Stimulated activated CD4-positive, alpha-beta T cell treated with anti-CD3 and anti-CD28 coated beads, Interleukin-12 subunit alpha, Interleukin-12 subunit beta, amount 100 ng/mL, for 24 hours (primary cell): ENCODE results near the gene NOD1.
"Not testable (repeated sequence)": the region's sequence is repeated elsewhere in the genome, so short reads cannot be mapped to it uniquely, and the experiment has no call there.

ENCODE experiments used
- DNase-seq, 2 experiments: peaks; one replicate each; pipeline ENCODE4 v3.0.0-alpha.2; 2020; ENCODE audit warnings: low read depth in 2 of 2

Gene NOD1

GRCh38 chr7:30503274-30504212 lies 25.0 kb upstream of the NOD1 start:
- DNase-seq = no peak

DNA sequence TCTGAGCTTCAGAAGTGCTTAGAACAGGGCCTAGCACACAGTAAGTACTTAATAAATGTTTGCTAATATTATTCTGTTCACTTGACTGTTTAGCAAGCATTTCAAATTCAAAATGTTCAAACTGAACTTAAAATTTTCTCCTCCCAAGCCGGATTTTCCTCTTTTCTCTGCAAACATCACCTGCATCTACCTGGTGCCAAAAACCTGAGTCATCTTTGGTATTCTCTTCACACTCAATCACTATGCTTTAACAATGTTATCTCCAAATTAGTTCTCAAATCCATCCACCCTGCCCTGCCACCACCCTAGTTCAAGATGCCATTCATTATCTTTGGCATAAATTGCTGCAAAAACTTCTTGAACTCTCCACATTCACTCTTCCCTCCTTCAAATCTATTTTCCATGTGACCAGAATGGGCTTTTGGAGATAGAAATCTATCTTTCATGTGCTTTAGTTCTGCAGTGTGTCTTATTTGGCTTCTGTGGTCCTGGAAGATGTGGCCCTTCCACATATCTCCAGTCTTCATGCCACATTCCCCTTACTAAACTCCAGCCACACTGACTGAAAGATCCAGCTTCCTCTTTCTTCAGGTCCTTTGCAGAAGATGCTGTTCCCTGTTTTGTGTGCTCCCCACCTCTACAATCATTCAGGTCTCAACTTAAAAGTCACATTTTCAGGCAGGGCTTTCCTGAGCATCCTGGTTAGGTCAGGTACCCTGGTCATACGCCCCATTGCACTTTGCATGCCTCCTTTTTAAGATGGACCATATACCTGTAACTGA lies 24.1 kb upstream of the NOD1 start:
- DNase-seq = no peak

DNA sequence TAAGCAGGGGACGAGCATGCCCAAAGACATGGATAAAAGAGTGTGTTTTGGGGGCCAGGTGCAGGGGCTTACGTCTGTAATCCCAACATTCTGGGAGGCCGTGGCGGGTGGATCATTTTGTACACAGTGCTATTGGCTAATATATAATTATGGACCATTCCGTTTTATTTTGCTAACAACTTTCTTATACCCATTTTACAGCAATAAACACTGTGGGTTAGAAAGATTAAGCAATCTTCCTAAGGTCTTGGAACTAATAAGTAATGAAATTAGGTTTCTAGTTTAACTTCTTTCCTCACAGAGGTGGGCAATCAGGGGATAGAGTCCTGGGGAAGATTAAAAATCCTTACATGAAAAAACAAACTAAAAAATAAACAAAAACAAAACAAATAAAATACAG lies 22.7 kb upstream of the NOD1 start:
- no peak for DNase-seq

- DNase-seq = no peak
Observed at GRCh38 chr7:30493228-30493627, 14.6 kb upstream of the NOD1 start.

DNA sequence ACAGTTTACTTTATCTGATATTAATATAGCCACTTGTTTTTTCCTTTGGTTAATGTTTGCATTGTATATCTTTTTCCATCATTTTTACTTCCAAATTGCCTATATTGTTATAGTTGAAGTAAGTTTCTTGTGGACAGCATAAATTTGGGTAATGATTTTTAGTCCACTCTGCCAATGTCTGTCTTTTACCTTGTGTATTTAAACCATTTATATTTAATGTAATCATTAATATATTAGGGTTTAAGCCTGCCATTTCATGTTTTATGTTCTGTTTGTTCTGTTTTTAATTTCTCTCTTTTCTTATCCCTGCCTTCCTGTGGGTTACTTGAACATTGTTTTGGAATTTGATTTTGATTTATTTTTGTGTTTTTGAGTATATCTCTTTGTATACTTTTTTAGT lies 12.8 kb upstream of the NOD1 start:
- DNase-seq = no peak

DNA sequence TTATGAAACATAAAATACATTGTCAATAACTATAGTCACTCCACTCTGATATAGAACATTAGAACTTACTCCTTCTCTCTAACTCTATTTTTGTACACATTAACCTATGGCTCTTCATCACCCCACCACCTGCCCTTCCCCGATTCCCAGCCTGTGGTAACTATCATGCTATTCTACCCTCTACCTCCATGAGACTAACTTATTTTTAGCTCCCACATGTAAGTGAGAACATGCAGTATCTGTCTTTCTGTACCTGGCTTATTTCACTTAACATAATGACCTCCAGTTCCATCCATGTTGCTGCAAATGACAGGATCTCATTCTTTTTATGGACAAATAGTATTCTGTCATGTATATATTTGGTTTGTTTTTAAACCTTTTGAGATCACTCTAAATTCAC lies 8.8 kb upstream of the NOD1 start:
- no peak for DNase-seq

- no peak for DNase-seq
Observed at GRCh38 chr7:30485667-30486066, 7.1 kb upstream of the NOD1 start.

- DNase-seq = not testable (repeated sequence)
Observed at GRCh38 chr7:30481416-30481815, 2.8 kb upstream of the NOD1 start.

GRCh38 chr7:30479202-30480120 lies 877 bp upstream of the NOD1 start:
- no peak for DNase-seq

DNA sequence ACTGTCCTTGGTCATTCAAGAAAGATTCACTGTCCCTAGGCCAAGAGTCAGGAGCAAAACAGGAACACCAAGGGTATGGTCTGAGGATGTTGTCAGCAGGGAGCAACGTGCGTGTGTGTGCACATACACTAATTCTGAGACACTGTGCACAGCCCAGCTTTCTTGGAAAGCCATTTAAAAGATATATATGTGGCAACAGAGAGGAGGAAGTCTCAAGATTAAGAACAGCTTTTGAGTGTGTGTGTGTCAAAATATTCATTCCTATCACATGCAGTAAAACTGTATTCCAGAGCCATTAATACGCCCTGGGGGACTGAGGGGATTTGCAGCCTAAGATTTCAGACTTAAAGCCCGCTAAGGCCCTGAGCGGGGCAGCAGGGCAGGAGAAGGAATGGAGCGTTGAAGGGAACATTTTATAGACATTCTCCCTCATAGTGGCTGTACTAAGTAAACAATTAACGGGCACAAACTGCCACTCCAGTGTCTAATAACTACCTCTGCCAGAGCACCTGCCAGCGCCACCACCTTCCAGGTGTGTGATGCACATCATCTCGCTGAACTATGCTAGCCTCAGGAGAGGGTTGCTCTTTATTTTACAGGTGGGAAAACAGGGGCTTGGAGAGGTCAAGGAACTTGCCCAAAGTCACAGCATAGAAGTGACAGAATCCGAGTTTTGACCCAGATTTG lies 2.0 kb downstream of the NOD1 start:
- DNase-seq = no peak

DNA sequence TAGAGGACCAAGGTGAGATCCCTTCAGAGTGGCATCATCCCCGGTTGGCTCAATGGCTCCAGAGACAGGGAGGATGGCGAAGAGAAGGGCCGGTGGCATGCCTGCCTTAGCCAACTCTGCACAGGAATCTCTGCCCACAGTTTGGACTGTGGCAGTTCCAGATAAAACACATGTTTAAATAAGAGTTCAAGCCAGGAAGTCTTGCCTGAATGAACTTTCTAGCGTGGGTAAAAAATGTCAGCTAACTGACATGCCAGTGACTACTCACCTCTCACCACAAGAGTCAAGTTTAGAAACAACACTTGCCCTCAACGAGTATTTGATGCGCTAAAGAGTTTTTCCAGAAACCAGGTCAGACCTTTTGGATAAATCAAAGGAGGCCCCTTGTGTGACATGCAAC lies 3.0 kb downstream of the NOD1 start:
- DNase-seq = no peak

GRCh38 chr7:30474893-30475292 lies 3.7 kb downstream of the NOD1 start:
- DNase-seq = no peak

- no peak for DNase-seq
Observed at GRCh38 chr7:30474485-30474884, 4.1 kb downstream of the NOD1 start.

GRCh38 chr7:30473903-30474302 lies 4.7 kb downstream of the NOD1 start:
- no peak for DNase-seq

DNA sequence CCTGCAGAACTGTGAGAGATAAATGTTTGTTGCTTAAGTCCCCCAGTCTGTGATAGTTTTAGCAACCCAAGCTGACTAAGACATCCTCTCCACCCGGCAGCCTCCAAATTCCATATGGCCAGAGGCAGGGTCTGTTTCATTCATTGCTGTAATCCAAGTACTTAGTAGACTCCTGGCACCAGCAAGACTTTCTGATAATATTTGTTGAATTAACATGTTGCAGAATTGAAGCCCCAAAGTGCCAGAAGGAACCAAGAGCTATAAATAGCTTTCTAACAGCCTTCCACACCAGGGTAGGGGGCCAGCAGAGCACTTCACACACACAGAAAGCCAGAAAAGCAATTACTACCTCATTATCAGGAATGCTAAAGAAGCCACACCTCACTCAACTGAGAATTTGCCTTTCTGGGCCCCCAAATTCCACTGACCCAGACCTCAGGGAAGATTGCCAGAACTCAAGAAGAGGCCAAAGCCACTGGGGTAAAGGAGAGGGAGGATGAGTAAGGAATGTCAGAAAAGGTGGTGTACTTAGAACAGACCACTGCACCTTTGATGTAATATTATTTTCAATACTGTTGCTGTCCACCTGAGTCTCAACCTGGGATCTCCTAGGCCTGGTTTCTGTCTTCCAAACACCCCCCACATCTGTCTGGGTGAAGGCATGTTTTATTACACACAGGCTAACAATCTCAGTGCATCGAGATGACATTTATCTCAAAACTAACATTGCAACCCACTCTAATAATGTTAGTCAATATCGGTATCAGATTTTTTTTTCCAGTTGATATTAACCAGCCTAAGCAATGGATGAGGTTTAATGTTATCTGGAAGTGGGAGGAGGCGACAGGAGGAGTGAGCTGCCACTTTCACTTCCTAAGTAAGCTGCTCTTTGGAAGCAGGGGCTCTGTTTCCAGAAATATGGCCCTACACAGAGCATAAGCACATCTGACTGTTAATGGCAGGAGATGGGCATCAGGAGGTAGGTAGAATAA lies 5.5 kb downstream of the NOD1 start:
- no peak for DNase-seq

- no peak for DNase-seq
Observed at GRCh38 chr7:30472081-30472783, 6.4 kb downstream of the NOD1 start.

DNA sequence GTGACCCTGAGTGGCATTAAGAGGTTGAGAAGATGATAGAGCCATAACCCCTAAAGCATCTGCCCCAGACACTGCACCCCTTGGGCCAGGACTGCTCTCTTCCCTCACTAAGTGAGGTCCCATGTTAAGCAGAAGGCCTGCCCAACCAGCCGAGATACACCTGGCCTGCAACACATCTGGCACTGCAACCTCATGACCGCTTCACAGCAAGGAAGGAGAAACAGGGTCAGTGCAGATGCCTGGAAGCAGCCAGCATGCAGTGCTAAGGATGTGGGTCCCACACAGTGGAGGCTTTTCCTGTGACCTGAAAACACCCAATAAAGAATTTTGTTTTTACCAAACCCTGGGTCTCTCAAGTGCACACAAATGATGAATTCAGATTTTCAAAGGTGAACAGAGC lies 7.4 kb downstream of the NOD1 start:
- DNase-seq = no peak

DNA sequence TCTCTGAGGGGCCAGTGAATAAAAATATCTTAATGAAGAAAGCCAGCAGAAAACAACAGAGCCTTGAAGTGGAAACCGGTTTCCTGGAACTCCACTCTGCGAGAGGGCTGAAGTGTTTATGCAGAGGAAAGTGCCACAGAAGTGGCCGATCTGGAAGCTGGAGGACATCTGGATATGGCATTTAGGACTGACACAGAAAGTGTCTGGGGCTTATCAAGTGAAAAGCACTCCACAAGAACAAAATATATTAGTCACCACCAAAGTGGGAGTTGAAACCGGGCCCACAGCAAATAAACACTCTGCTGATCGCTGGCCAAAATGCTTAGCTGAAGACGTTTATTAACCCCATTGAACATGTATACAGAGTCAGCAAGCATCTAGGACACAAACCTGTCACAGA lies 7.8 kb downstream of the NOD1 start:
- DNase-seq = no peak

DNA sequence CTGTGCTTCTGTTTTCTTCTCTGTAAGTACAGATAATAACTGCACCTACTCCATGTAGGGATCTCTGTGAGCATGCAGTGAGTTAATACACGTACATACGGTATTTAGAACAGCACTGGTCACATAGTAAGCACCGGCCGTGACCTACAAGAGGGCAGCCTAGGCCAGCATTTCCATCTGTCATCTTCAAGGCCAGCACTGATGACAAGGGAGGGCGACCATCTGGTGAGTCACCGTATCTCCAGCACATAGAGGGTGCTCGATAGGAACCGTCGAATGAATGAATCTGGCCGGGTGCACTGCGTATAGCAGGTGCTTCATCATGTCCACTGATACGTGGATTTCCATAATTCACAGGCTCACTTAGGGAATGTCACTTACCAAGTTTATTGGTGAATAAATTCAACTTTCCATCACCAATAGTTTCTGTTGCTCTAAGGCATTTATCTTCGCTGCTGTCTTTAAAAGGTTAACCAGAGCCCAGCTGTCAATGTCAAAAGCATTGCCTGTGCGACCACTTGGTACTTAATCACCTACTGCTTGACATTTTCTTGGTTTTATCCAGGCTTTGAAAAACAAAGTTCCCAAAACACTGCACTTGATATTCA lies 8.3 kb downstream of the NOD1 start:
- DNase-seq = no peak
